DOHH2 (cell line): ENCODE results near the gene FREM1.

Experiments used
- EZH2phosphoT487 ChIP-seq: fragments of 200-600 bp; sonication (generic); IDR thresholded peaks from 2 replicates; pipeline ENCODE4 v1.6.1; 2017; ENCODE audit warnings: borderline replicate concordance, mild to moderate bottlenecking, antibody characterized with exemption, low read length, moderate library complexity, mixed read lengths
- TF ChIP-seq, protein P1 (sequence below): fragments of 200-600 bp; sonication (generic); IDR thresholded peaks from one replicate; pipeline ENCODE4 v1.5.1; 2014; ENCODE audit warnings: antibody characterized with exemption, mild to moderate bottlenecking, low read depth, low read length; ENCODE audit not compliant: poor library complexity, severe bottlenecking

DNA sequence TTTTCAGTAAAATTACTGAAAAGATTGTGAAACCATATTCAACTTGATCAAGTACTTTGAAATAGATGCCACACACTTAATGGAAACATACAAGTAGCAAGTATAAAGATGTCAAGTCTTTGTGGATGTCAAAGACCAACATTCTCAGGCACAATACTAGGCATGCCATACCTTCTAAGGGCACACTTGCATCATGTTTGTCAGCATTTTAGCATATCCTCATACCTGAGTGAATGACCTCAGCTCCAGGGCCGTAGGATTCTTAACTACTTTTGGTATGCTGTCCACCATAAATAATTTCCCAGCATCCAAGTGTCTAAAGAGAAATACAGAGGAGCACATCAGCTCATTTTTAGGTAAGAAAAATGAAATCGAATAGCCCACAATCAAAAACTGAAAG is 86.4 kb downstream of the FREM1 start:
- TF ChIP-seq, protein P1, sequence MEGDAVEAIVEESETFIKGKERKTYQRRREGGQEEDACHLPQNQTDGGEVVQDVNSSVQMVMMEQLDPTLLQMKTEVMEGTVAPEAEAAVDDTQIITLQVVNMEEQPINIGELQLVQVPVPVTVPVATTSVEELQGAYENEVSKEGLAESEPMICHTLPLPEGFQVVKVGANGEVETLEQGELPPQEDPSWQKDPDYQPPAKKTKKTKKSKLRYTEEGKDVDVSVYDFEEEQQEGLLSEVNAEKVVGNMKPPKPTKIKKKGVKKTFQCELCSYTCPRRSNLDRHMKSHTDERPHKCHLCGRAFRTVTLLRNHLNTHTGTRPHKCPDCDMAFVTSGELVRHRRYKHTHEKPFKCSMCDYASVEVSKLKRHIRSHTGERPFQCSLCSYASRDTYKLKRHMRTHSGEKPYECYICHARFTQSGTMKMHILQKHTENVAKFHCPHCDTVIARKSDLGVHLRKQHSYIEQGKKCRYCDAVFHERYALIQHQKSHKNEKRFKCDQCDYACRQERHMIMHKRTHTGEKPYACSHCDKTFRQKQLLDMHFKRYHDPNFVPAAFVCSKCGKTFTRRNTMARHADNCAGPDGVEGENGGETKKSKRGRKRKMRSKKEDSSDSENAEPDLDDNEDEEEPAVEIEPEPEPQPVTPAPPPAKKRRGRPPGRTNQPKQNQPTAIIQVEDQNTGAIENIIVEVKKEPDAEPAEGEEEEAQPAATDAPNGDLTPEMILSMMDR: no peak
- no peak for TF ChIP-seq EZH2phosphoT487
